Fibroblast of lung (primary cell): Measurements from ENCODE around the gene FUT8. TPM values are rescaled to one million over a fixed set of nuclear protein-coding genes. Genes with fewer than 3 reads are reported as not detected.

Experiments
- DNase-seq, 2 donors: peaks; one replicate each; pipeline versions ENCODE4 v3.0.0 to v3.0.0-alpha.2; 2010; ENCODE audit warnings: low read depth in 2 of 2
- H2AFZ ChIP-seq: 2 replicates; pipeline ENCODE4 v1.5.1; 2012; ENCODE audit warnings: low read length, control low read depth, inconsistent platforms
- H3K27ac ChIP-seq: 2 replicates; pipeline ENCODE4 v1.5.1; 2011; ENCODE audit warnings: low read length, control low read depth; ENCODE audit not compliant: insufficient read depth
- H3K27me3 ChIP-seq: 2 replicates; pipeline ENCODE4 v1.5.1; 2011; ENCODE audit warnings: mild to moderate bottlenecking, low read length; ENCODE audit not compliant: control insufficient read depth, insufficient read depth
- H3K36me3 ChIP-seq: 2 replicates; pipeline ENCODE4 v1.5.1; 2011; ENCODE audit warnings: low read length; ENCODE audit not compliant: control insufficient read depth, insufficient read depth
- H3K4me1 ChIP-seq: 2 replicates; pipeline ENCODE4 v1.5.1; 2011; ENCODE audit warnings: low read length; ENCODE audit not compliant: control insufficient read depth, insufficient read depth; ENCODE audit errors: extremely low read depth
- H3K4me2 ChIP-seq: 2 replicates; pipeline ENCODE4 v1.5.1; 2011; ENCODE audit warnings: low read length, control low read depth; ENCODE audit not compliant: insufficient read depth; ENCODE audit errors: extremely low read depth
- H3K4me3 ChIP-seq, 4 experiments: fragments of 200-600 bp in 1 of 4; sonication (generic) in 1 of 4; replicated peaks in 1 of 4; 2 replicates each; pipeline ENCODE4 v1.5.1; 2011 to 2016; ENCODE audit warnings: low read length in 4 of 4, low read depth in 3 of 4, mild to moderate bottlenecking in 3 of 4, control low read depth in 2 of 4, inconsistent platforms in 1 of 4, mixed read lengths in 1 of 4; ENCODE audit not compliant: insufficient read depth in 1 of 4; ENCODE audit errors: control extremely low read depth in 1 of 4
- H3K79me2 ChIP-seq: 2 replicates; pipeline ENCODE4 v1.5.1; 2012; ENCODE audit warnings: mild to moderate bottlenecking, low read length, inconsistent platforms; ENCODE audit not compliant: control insufficient read depth, insufficient read depth
- H3K9ac ChIP-seq: 2 replicates; pipeline ENCODE4 v1.5.1; 2011; ENCODE audit warnings: mild to moderate bottlenecking, low read length, control low read depth; ENCODE audit not compliant: insufficient read depth
- H3K9me3 ChIP-seq: 2 replicates; pipeline ENCODE4 v1.5.1; 2012; ENCODE audit warnings: low read depth, low read length; ENCODE audit not compliant: control insufficient read depth, insufficient read depth
- H4K20me1 ChIP-seq: 2 replicates; pipeline ENCODE4 v1.5.1; 2011; ENCODE audit warnings: low read length; ENCODE audit not compliant: control insufficient read depth, insufficient read depth; ENCODE audit errors: extremely low read depth
- CTCF ChIP-seq, 2 donors: IDR thresholded peaks in 1 of 2; conservative IDR thresholded peaks in 1 of 2; 1 replicate in 1 of 2; 2 replicates in 1 of 2; pipeline ENCODE4 v1.5.1; 2011 to 2012; ENCODE audit warnings: low read length in 2 of 2, control low read depth in 1 of 2, inconsistent platforms in 1 of 2, low read depth in 1 of 2, mild to moderate bottlenecking in 1 of 2
- EZH2 ChIP-seq: IDR thresholded peaks from 2 replicates; pipeline ENCODE4 v1.5.1; 2012; ENCODE audit warnings: low read length, control low read depth, mild to moderate bottlenecking; ENCODE audit errors: missing control alignments
- polyA plus RNA-seq, 2 donors: library from polyadenylated mRNA; depleted of rRNA in 1 of 2; stranded (reverse) in 1 of 2; unstranded in 1 of 2; fragments of >200 nt; gene quantifications; 2 replicates each; pipeline ENCODE4 v1.2.1, GENCODE V29; 2011 to 2012; ENCODE audit warnings: missing spikeins in 1 of 2
- total RNA-seq: library from RNA; depleted of rRNA; stranded (reverse); fragments of >200 nt; gene quantifications from 2 replicates; pipeline ENCODE4 v1.2.1, GENCODE V29; 2014

Gene FUT8
- total and polyA plus RNA-seq, 2 donors (not counting 1 experiment from before 2014, with no cell fraction given): 51.4 to 95.8 TPM

- no peaks in the 10 kb centered on the region for H3K79me2 ChIP-seq
- no peak for DNase-seq
- H3K27me3 ChIP-seq: no peaks in the 10 kb centered on the region
- TF ChIP-seq EZH2: no peak
- no peak for TF ChIP-seq CTCF (conservative IDR thresholded peaks at IDR 0.05 in 1 of 2, IDR thresholded peaks at IDR 0.05 in 1 of 2; ENCODE audit: low read depth in 1 of 2, low read length in 2 of 2)
- no peak overlapping the region for H3K27ac ChIP-seq
- no peak overlapping the region for H3K9ac ChIP-seq
- no peaks in the 10 kb centered on the region for H3K36me3 ChIP-seq
- H3K4me2 ChIP-seq: no peak overlapping the region
- H2AFZ ChIP-seq: no peak overlapping the region
- H3K4me3 ChIP-seq: no peak overlapping the region
- no peaks in the 10 kb centered on the region for H3K4me1 ChIP-seq
- H3K9me3 ChIP-seq: no peaks in the 10 kb centered on the region
- no peaks in the 10 kb centered on the region for H4K20me1 ChIP-seq
Observed at GRCh38 chr14:65370801-65371248, 41.7 kb upstream of the FUT8 start.

- Histone ChIP-seq H3K79me2 (no peaks in the 10 kb centered on the region), H3K27ac (no peak overlapping the region), H4K20me1 (no peaks in the 10 kb centered on the region), H3K9ac (no peak overlapping the region), H2AFZ (no peak overlapping the region), H3K9me3 (no peaks in the 10 kb centered on the region), H3K27me3 (no peaks in the 10 kb centered on the region), H3K4me2 (no peak overlapping the region), H3K36me3 (no peaks in the 10 kb centered on the region), H3K4me1 (no peaks in the 10 kb centered on the region), H3K4me3 (no peak overlapping the region)
- no peak for TF ChIP-seq EZH2
- no peak for TF ChIP-seq CTCF (conservative IDR thresholded peaks at IDR 0.05 in 1 of 2, IDR thresholded peaks at IDR 0.05 in 1 of 2; ENCODE audit: low read depth in 1 of 2, low read length in 2 of 2)
- DNase-seq: no peak
Observed at GRCh38 chr14:65371784-65372183, 40.7 kb upstream of the FUT8 start.

GRCh38 chr14:65373016-65373670 is 39.4 kb upstream of the FUT8 start:
- TF ChIP-seq EZH2 (no peak), CTCF (conservative IDR thresholded peaks at IDR 0.05 in 1 of 2, IDR thresholded peaks at IDR 0.05 in 1 of 2; ENCODE audit: low read depth in 1 of 2, low read length in 2 of 2) (no peak)
- H4K20me1 ChIP-seq: no peaks in the 10 kb centered on the region
- no peaks in the 10 kb centered on the region for H3K79me2 ChIP-seq
- no peak overlapping the region for H3K4me3 ChIP-seq
- H3K9me3 ChIP-seq: no peaks in the 10 kb centered on the region
- no peaks in the 10 kb centered on the region for H3K4me1 ChIP-seq
- peak overlapping the region; percentile 17 for H2AFZ ChIP-seq
- no peaks in the 10 kb centered on the region for H3K27me3 ChIP-seq
- no peak overlapping the region for H3K9ac ChIP-seq
- no peaks in the 10 kb centered on the region for H3K36me3 ChIP-seq
- no peak overlapping the region for H3K27ac ChIP-seq
- no peak for DNase-seq
- no peak overlapping the region for H3K4me2 ChIP-seq
